HG02981 (cell line): Measurements from ENCODE around the gene LIMS1.
A peak's percentile ranks its signal among the peaks of the same experiment; 100 is the strongest.
"Not testable (repeated sequence)": the region's sequence is repeated elsewhere in the genome, so short reads cannot be mapped to it uniquely, and the experiment has no call there.

Experiments used
- ATAC-seq: cut with Tn5 transposase; IDR thresholded peaks from one replicate; pipeline ENCODE4 v1.9.1; 2021; ENCODE audit warnings: mild to moderate bottlenecking, moderate library complexity; ENCODE audit not compliant: unreplicated experiment

Gene LIMS1

DNA sequence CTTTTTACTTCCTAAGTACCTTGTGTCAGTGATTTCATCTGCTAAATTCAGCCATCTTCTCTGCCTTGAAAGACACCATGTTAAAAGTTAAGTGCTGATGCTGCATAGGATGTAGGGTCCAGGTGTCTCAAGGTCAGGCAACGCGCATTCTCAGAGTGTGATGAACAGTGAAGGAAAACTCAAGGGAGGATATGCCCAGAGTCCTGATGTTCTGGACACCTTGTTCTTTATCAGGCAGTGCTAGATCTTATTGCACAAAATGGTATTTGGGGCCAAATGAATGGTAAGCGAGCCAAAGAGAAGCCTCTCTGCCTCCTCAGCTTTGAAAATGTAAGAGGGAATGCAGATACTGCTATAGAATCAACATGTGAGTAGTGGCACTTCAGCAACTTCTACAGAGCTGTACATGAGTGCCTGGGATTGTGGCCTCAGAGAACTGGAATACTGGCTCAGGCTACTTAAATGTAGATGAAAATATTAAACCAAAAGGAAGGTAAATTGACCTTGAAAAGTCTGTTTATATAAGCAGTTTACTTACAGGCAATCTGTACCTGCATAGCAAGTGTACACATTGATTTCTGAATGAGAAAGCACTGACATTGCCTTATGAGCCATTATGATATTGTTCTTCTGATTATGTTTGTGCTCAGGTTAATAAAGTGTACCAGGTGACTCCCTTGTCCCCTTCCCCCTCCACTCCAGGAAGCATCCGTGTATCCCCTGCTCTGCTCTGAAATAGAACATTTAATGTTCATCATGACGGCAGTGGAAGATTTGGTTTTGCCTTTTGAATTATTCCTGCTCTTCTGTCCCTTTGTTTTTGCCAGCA lies 98.3 kb downstream of the LIMS1 start:
- ATAC-seq: no peak

DNA sequence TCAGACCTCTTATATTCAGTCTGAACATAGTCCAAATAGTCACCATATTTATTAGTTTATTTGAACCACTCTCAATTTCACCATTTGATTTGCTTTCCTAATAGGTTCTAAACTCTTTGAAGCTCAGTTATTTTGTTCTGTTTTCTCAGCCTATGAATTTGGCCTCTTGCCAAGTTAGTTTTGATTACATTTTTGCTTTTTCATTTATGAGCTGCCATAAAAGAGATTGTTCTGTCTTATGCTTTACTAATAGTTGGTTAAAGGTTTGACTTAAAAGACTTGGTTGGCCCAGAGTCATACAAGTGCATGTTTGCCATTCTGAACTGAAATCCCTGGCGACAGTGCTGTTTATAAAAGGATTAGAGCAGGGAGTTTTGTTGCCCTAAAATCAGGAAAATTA lies 99.1 kb downstream of the LIMS1 start:
- ATAC-seq: no peak

DNA sequence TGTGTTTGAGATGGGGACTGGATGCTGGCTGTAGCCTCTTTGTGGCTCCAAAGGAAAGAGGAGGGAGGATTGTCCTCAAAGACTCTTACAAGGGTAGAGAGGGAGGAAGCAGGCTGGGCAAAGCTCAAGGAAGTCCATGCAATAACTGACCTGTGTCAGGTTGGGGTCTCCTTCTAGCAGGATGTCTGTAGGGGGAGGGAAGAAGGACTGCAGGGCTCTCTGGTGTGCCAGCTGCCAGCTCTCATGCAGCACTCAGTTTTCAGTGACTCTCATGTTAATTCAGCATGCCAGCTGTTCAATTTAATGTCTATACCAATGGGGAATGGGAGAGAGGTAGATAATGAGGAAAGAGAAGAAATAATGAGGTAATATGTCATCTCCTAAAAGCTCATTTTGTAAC lies 99.7 kb downstream of the LIMS1 start:
- ATAC-seq: no peak

DNA sequence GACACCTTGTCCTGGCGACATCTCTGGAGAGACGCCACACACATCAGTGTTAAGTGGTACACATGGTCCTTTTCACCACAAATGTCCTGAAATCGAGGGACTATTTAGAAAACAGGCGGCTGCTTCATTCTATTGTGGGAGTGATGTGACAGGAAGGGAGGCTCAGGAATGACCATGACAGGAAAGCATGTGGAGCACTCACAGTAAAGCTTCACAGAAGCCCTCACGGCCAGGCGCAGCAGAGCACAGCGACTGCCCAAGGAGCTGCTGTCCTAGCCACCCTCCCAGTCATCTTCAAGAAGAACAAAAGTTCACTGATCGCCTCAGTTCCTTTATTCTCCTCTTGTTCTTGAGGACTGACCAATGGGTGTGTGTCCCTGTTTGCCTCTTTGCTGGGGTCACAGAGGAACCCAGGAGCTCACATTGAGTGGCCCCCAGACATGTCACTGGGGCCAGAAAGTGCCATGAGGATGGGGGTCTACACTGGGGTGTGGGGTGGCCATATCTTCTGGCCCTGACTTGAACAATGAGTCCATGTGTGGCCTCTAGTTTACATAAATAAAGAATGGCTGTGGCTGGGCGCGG lies 100.4 kb downstream of the LIMS1 start:
- no peak for ATAC-seq

DNA sequence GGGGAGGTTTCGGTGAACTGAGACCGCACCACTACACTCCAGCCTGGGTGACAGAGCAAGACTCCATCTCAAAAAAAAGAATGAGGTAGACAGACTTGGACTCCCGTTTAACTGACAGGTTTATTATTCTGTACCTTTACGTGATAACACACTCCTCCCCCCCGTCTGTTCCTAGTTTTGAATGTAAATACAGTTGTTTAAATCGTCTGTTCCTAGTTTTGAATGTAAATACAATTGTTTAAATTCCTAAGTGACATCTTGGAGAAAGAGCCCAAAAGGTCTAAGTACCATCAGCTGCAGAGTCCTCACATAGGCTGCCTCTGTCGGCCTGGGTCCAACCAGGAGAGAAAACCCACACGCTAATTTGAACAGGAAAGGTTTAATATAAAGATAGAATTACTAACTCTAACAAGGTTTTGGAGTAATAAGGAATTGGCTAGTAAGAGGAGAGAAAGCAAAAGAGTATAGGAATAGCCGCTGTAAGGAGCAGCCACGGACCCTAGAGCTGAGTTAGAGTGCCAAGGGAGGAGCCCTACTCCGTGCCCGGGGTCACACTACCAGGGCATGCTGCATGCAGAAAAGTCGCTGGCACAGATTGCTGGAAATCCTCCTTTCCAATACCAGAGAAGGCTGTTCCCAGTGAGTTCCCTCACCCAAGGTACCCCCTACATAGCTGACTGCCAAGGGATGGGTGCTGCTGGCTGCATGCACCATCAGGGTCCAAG lies 101.5 kb downstream of the LIMS1 start:
- ATAC-seq: no peak

DNA sequence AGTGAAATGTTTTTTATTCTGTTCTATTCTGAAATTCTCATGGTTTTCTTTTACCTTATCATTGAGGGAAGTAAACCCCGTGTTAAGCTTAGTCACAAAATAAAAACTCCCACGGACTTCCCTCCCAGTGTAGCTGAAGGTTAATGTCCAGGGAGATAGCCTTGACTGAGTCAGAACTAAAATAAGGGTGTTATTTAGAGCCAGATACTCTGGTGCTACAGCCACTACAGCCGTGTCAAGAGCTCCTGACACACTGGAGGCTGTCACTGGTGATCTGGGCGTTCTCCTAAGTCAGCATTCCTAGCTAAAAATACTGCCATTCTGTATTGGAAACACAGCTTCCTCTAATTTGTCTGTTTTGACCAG lies 103.0 kb downstream of the LIMS1 start:
- ATAC-seq: no peak

DNA sequence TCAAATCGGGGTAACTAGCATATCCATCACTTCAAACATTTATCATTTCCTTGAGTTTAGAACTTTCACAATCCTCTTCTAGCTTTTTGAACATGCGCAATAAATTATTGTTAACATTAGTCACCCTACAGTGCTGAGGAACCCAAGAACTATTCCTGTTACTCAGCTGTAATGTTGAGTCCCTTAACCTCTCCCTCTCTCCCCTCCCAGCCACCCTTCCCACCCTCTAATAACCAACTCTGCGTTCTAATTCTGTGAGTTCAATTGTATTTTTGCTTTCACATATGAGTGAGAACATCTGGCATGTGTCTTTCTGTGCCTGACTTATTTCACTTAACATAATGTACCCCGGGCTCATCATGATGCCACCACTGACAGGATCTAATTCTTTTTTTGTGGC lies 106.5 kb downstream of the LIMS1 start:
- ATAC-seq: no peak

DNA sequence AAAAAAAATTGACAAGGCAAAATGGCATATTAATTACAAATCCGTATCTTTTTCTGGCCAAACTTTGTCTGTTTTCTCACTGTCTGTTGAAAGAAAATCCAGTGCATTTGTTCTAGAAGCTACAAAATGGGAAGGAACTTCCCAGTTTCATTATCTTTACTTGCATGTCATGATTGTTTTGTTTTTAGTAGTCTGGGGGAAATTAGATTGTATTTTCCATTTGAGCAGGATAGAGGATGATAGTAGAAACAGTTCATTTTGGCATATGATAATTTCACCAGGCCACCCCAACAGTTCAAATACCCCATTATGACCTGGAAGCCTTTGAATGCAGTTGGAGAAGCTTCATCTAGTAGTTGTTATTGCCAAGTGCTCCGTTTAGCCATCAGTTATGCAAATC lies 107.5 kb downstream of the LIMS1 start:
- ATAC-seq: no peak

DNA sequence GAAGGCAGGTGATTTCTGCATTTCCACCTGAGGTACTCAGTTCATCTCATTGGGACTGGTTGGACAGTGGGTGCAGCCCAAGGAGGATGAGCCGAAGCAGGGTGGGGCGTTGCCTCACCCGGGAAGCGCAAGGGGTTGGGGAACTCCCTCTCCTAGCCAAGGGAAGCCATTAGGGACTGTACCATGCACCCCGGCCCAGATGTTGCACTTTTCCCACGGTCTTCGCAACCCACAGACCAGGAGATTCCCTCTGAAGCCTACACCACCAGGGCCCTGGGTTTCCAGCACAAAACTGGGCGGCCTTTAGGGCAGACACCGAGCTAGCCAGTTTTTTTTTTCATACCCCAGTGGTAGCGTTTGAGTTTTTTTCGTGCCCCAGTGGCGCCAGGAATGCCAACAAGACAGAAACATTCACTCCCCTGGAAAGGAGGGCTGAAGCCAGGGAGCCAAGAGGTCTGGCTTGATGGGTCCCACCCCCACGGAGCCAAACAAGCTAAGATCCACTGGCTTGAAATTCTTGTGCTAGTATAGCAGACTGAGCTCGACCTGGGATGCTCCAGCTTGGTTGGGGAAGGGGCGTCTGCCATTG lies 109.1 kb downstream of the LIMS1 start:
- ATAC-seq: no peak

DNA sequence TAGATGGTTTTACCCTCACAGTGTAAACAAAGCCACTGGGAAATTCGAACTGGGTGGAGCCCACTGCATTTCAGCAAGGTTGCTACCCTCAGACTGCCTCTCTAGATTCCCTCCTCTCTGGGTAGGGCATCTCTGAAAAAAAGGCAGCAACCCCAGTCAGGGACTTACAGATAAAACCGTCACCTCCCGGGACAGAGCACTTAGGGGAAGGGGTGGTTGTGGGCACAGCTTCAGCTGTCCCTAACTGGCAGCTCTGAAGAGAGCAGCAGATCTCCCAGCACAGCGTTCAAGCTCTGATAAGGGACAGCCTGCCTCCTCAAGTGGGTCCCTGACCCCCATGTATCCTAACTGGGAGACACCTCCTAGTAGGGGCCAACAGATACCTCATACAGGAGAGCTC lies 109.6 kb downstream of the LIMS1 start:
- ATAC-seq: not testable (repeated sequence)

DNA sequence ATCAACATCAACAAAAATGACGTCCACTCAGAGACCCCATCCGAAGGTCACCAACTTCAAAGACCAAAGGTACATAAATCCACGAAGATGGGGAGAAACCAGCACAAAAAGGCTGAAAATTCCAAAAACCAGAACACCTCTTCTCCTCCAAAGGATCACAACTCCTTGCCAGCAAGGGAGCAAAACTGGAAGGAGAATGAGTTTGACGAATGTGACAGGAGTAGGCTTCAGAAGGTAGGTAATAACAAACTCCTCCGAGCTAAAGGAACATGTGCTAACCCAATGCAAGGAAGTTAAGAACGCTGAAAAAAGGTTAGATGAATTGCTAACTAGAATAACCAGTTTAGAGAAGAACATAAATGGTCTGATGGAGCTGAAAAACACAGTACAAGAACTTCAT lies 110.2 kb downstream of the LIMS1 start:
- ATAC-seq: not testable (repeated sequence)

DNA sequence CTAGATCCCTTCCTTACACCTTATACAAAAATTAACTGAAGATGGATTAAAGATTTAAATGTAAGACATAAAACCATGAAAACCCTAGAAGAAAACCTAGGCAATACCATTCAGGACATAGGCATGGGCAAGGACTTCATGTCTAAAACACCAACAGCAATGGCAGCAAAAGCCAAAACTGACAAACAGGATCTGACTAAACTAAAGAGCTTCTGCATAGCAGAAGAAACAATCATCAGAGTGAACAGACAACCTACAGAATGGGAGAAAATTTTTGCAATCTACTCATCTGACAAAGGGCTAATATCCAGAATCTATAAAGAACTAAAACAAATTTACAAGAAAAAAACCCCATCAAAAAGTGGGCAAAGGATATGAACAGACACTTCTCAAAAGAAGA lies 114.5 kb downstream of the LIMS1 start:
- ATAC-seq: not testable (repeated sequence)

DNA sequence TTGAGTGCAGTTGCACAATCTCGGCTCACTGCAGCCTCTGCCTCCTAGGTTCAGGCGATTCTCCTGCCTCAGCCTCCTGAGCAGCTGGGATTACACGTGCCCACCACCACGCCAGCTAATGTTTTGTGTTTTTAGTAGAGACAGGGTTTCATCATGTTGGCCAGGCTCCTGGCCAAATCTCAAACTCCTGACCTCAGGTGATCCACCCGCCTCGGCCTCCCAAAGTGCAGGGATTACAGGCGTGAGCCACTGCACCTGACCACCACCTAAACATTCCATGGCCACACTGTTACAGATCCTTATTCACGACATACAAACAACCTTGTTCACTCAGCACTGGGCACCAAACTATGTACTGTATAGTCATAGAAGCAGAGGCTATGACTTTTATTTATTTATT lies 116.2 kb downstream of the LIMS1 start:
- ATAC-seq: not testable (repeated sequence)

DNA sequence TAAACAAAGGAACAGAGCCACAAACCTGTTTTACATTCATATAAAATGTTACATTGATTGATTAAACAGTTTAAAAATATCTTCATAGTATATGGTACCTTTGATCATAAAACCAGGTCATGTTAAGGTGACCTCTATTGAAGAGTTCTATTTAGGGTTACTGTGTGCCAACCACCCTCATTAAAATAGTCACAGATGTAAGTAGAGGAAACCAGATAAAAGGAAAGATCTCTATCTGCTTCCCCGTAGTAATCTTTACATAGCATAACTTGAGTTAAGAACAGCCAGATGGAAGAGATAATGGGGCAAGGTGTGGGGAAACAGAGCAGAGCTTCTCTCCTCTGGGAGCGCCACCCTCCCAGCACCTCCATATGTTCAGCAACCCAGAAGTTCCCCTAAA lies 117.2 kb downstream of the LIMS1 start:
- not testable (repeated sequence) for ATAC-seq

DNA sequence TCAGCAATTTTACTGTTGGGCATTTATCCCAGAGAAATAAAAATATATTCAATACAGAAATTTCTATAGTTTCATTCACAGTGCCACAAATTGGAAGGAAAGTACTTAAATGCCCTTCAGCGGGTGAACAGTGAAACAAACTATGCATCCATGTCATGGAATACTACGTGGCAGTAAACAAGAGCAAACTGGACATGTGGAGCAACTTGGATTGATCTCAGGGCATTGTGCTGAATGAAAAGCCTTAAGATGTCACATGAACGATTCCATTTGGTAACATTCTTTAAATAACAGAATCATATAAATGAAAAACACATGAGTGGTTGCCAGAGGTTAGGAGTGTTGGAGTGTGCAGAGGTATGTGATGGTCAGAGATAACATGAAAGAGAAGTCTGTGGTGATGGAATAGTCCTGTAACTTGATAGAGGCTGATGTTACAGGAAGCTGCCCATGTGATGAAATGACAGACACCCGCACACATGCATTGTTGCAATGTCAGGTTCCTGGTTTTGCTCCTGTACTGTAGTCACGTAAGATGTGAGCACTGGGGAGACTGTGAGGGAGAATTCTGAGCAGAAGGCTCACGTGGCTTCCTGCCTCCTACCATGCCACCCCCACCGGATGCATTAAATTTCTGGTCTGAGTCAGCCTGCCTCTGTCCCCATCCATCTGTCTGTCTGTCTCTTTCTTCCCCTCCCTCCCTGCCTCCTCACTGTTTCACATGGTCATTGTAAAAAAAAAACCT lies 118.1 kb downstream of the LIMS1 start:
- ATAC-seq: peak; percentile 92

DNA sequence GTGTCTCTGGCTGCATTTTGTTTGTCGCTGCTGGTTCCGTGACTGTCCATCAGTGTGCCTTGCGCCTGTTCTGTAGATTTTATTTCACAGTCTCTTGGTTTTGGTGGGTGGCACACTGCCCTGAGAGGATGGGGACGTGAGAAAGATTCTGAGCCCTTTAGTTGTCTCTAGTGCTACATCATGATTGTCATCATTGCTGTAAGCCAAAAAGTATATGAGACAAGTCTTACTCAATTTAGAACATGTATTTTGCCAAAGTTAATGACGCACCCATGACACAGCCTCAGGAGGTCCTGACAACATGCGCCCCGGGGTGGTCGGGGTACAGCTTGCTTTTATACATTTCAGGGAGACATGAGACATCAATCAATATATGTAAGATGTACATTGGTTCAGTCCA lies 119.2 kb downstream of the LIMS1 start:
- not testable (repeated sequence) for ATAC-seq

DNA sequence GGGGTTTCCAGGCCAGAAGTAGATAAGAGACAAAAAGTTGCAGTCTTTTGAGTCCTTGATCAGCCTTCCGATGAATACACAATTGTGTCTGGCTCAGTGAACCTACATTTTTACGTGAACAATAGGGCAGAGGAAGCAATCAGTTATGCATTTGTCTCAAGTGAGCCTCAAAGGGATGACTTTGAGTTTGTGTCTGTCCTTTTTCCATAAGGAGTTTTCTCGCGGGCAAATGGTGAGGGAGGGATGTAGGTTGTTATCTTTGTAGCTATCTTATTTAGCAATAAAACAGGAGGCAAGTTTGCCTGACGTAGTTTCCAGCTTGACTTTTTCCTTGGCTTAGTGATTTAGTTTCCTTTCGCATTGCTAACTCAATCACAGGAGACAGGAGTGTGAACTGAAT lies 119.6 kb downstream of the LIMS1 start:
- ATAC-seq: not testable (repeated sequence)

DNA sequence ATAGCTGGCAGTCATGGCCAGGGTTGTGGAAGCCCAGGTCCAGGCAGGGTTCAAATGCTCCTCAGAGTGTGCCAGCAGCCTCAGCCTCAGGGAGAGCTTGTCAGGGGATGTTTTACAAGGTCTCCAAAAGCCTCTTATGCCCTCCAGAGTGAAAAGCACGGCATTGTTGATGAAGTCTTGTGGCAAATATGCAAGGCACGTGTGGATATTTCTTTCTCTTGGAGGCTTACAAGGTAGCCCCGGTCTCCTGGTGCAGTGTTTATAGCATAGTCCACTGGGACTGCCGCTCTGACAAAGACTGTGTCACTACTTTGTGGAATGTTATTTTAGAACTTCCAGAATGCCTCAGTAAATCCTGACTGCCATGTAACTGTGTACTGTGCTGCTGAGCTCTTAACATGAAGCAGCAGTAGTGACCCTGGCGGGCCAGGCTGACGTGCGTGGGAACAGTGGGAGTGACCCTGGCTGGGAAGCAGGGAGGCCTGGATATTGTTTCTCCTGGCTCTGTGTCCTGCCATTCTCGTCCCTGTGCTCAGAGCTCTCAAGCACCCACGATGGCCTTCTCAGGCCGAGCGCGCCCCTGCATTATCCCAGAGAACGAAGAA lies 120.4 kb downstream of the LIMS1 start:
- not testable (repeated sequence) for ATAC-seq

DNA sequence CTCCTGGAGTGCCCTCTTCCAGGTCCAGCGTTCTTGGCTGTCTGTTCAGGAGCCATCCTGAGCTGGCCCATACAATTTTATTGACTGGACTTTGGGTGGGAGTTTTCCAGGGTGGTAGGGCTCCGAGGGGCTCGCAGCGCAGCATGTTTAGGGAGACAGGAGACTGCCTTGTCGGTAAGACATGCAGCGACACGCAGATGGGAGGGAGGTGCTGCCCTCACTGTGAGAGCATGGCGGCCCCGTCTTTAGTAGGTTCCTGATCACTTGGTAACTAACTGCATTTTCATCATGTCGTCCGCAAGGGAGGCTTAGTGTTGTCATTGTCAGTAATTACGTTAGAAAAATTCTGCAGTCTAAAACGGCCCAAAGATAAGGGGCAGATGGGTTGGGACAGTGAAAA lies 121.0 kb downstream of the LIMS1 start:
- ATAC-seq: not testable (repeated sequence)

DNA sequence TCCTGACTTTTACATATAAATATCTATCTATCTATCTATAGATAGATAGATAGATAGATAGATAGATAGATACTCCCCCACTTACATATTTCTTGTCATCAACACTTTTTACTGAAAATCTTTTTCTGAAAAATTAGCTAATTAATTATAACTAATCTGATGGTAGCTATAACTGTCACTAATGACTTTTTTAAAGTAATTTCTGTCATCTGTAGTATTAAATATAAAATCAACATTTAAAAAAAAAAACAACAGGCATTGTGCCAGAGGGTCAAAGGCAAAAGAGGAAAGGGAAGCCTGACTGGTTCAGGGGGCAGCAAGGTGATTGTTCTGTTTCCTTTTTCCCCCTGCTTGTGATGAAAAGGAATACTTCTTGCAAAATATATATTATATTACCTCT lies 122.0 kb downstream of the LIMS1 start:
- ATAC-seq: not testable (repeated sequence)
